Measurements from ENCODE around the gene GLE1.

GRCh38 chr9:128497824-128498610 lies 6.5 kb upstream of the GLE1 start:
- no peak for TF ChIP-seq MYC (IDR thresholded peaks at IDR 0.05; ENCODE audit: low read depth, low read length)
- no peak for TF ChIP-seq CTCF (IDR thresholded peaks at IDR 0.05; ENCODE audit: low read depth, low read length)
- TF ChIP-seq POLR2A (IDR thresholded peaks at IDR 0.05; ENCODE audit: extremely low read depth, insufficient read length): no peak
- TF ChIP-seq MAX (IDR thresholded peaks at IDR 0.05; ENCODE audit: low read depth, low read length): no peak
